AG04450 (cell line): ENCODE data around the gene OSER1. TPM values are rescaled to one million over a fixed set of nuclear protein-coding genes. Genes with fewer than 3 reads are reported as not detected.

Experiments
- CTCF ChIA-PET: fragments of 300-600, 350-600 bp; formaldehyde crosslinking; extraction: SDS; loops from one replicate; lab custom pipeline; 2022; ENCODE audit warnings: antibody characterized with exemption, inconsistent platforms; lab: Charles Lee
- POLR2A ChIA-PET: fragments of 350-600 bp; formaldehyde crosslinking; extraction: SDS; loops from one replicate; lab custom pipeline; 2021; ENCODE audit warnings: antibody characterized with exemption, inconsistent platforms; lab: Yijun Ruan, JAX
- DNase-seq: peaks from one replicate; pipeline ENCODE4 v3.0.0-alpha.2; 2011; ENCODE audit warnings: low read depth, low spot score
- H3K27ac ChIP-seq: one replicate; pipeline ENCODE4 v1.5.1; 2012; ENCODE audit warnings: low read depth, low read length, control low read depth
- H3K27me3 ChIP-seq: one replicate; pipeline ENCODE4 v1.6.0; 2012; ENCODE audit warnings: low read length; ENCODE audit not compliant: control insufficient read depth, insufficient read depth
- H3K4me3 ChIP-seq: 2 replicates; pipeline ENCODE4 v1.5.1; 2011; ENCODE audit warnings: mild to moderate bottlenecking, low read depth, low read length, control low read depth
- H3K9me3 ChIP-seq: 2 replicates; pipeline ENCODE4 v1.5.1; 2012; ENCODE audit warnings: low read length; ENCODE audit not compliant: control insufficient read depth, insufficient read depth
- polyA plus RNA-seq: library from polyadenylated mRNA; depleted of rRNA; stranded (reverse); fragments of >200 nt; gene quantifications from 2 replicates; pipeline ENCODE4 v1.2.3, GENCODE V29; 2011
- TF ChIP-seq, protein P1 (sequence below): IDR thresholded peaks from 2 replicates; pipeline ENCODE4 v1.5.1; 2011; ENCODE audit warnings: low read depth, low read length, control low read depth, inconsistent platforms

The OSER1 gene
- polyA plus RNA-seq, 1 experiment = 59.3 TPM

- H3K4me3 ChIP-seq = no peak overlapping the region
- H3K27ac ChIP-seq = peak overlapping the region; percentile 61
- peaks cover 5% of the 10 kb centered on the region for H3K27me3 ChIP-seq
- TF ChIP-seq, protein P1, sequence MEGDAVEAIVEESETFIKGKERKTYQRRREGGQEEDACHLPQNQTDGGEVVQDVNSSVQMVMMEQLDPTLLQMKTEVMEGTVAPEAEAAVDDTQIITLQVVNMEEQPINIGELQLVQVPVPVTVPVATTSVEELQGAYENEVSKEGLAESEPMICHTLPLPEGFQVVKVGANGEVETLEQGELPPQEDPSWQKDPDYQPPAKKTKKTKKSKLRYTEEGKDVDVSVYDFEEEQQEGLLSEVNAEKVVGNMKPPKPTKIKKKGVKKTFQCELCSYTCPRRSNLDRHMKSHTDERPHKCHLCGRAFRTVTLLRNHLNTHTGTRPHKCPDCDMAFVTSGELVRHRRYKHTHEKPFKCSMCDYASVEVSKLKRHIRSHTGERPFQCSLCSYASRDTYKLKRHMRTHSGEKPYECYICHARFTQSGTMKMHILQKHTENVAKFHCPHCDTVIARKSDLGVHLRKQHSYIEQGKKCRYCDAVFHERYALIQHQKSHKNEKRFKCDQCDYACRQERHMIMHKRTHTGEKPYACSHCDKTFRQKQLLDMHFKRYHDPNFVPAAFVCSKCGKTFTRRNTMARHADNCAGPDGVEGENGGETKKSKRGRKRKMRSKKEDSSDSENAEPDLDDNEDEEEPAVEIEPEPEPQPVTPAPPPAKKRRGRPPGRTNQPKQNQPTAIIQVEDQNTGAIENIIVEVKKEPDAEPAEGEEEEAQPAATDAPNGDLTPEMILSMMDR = no peak
- H3K9me3 ChIP-seq = no peaks in the 10 kb centered on the region
- CTCF ChIA-PET = interaction anchor here (1.2 to 3.2 kb wide), 3 partner anchors 18 to 49 kb away, joined by 3 to 14 read pairs (median 5); no protein-coding TSS in a partner anchor
- POLR2A ChIA-PET = no interaction called here
- no peak for DNase-seq
These were observed 44.6 kb downstream of the OSER1 start for GRCh38 chr20:44166008-44166407.

GRCh38 chr20:44160133-44160532, 50.4 kb downstream of the OSER1 start:
- TF ChIP-seq, protein P1 = no peak
- H3K27ac ChIP-seq = no peak overlapping the region
- H3K27me3 ChIP-seq = peaks cover 5% of the 10 kb centered on the region
- no peak overlapping the region for H3K4me3 ChIP-seq
- POLR2A ChIA-PET = no interaction called here
- CTCF ChIA-PET = no interaction called here
- DNase-seq = no peak
- H3K9me3 ChIP-seq = peaks cover 9% of the 10 kb centered on the region; the same call in 1 of the 2 replicates

- no peak for DNase-seq
- POLR2A ChIA-PET = interaction anchor here (0.5 kb wide), 1 partner anchor 170 kb away, joined by 3 read pairs; no protein-coding TSS in a partner anchor
- H3K4me3 ChIP-seq = no peak overlapping the region
These were observed 50.9 kb downstream of the OSER1 start for GRCh38 chr20:44159711-44160110.

GRCh38 chr20:44159125-44159524, 51.4 kb downstream of the OSER1 start:
- POLR2A ChIA-PET = interaction anchor here (0.5 kb wide), 1 partner anchor 171 kb away, joined by 3 read pairs; no protein-coding TSS in a partner anchor
- Histone ChIP-seq H3K9me3 (peaks cover 9% of the 10 kb centered on the region; the same call in 1 of the 2 replicates), H3K27ac (no peak overlapping the region), H3K27me3 (peaks cover 5% of the 10 kb centered on the region), H3K4me3 (no peak overlapping the region)
- DNase-seq = no peak
- CTCF ChIA-PET = no interaction called here
- TF ChIP-seq, protein P1 = no peak

More at GRCh38 chr20:44159711-44160110, 50.9 kb downstream of the OSER1 start:
- peaks cover 5% of the 10 kb centered on the region for H3K27me3 ChIP-seq
- peaks cover 9% of the 10 kb centered on the region; the same call in 1 of the 2 replicates for H3K9me3 ChIP-seq
- CTCF ChIA-PET = no interaction called here
- TF ChIP-seq, protein P1 = no peak
- no peak overlapping the region for H3K27ac ChIP-seq

DNA sequence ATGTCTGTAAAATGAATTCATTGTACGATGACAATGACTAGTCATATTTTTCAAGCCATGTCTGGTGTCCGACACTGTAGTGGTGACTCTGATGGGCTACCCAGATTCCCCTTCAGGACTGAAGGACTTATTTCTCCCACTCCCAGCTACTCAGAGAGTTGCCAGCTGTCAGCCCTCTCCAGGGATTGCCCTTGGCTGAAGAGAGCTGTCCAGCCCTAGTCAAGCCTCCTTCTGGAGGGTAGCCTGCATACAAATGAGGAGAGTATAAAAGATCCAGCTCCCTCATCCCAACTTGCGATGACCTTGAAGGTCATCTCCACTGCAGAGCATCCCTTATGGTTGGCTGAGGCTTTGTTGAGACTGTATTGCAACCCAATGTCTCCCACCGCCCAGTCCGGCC, 53.5 kb downstream of the OSER1 start:
- ChIA-PET POLR2A (no interaction called here), CTCF (no interaction called here)
- H3K4me3 ChIP-seq = no peak overlapping the region
- no peak overlapping the region for H3K27ac ChIP-seq
- no peak for DNase-seq
- peaks cover 2% of the 10 kb centered on the region for H3K27me3 ChIP-seq
- H3K9me3 ChIP-seq = peaks cover 9% of the 10 kb centered on the region; the same call in 1 of the 2 replicates
- TF ChIP-seq, protein P1 = no peak
